Neural cell (in vitro differentiated cells): ENCODE measurements around the gene UVRAG.

Source experiments
- EZH2 ChIP-seq: fragments of 200-600, 300-800 bp; shearing (Covaris generic), sonication (generic); IDR thresholded peaks from 2 replicates; pipeline ENCODE4 v1.6.1; 2014; ENCODE audit warnings: antibody characterized with exemption, low read length, borderline replicate concordance, mild to moderate bottlenecking; ENCODE audit not compliant: insufficient read depth, poor library complexity, severe bottlenecking
- REST ChIP-seq: IDR thresholded peaks from 2 replicates; pipeline ENCODE4 v1.6.1; 2012; ENCODE audit warnings: borderline replicate concordance
- TAF1 ChIP-seq: IDR thresholded peaks from 2 replicates; pipeline ENCODE4 v1.6.1; 2012; ENCODE audit warnings: low read depth
- TF ChIP-seq, protein P1 (sequence below): fragments of 450-650 bp; IDR thresholded peaks from 2 replicates; pipeline ENCODE4 v1.5.1; 2014; ENCODE audit warnings: antibody characterized with exemption, mild to moderate bottlenecking, moderate library complexity; ENCODE audit not compliant: poor library complexity, severe bottlenecking

DNA sequence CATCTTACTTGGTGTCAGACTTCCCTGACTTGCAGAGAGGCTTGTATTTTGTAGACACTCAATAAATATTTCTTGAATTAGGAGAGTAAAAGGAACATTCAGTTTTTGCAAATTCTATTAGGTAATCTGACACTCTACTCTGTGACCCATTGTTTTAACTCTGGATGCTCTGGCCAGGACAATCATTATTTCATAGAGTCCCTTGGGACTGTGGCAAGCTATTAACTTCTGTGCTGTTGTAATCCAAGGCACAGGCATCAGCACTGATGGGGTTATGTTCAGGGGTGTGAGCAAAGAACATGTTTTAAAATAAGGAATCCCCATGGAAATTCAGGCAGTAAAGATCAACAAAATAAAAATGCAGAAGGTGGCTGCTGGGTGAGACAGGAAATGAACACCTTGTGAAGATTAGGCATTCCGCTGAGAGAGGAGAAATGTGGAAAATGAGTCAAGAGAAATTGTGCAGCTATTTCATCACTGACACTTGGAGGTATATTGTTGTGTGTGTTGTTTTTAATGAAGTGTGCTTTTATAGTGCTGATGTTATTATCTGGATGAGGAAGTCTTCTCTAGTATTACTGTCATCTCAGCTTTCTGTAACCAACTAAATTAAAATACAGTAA, 216.1 kb downstream of the UVRAG start:
- TF ChIP-seq, protein P1, sequence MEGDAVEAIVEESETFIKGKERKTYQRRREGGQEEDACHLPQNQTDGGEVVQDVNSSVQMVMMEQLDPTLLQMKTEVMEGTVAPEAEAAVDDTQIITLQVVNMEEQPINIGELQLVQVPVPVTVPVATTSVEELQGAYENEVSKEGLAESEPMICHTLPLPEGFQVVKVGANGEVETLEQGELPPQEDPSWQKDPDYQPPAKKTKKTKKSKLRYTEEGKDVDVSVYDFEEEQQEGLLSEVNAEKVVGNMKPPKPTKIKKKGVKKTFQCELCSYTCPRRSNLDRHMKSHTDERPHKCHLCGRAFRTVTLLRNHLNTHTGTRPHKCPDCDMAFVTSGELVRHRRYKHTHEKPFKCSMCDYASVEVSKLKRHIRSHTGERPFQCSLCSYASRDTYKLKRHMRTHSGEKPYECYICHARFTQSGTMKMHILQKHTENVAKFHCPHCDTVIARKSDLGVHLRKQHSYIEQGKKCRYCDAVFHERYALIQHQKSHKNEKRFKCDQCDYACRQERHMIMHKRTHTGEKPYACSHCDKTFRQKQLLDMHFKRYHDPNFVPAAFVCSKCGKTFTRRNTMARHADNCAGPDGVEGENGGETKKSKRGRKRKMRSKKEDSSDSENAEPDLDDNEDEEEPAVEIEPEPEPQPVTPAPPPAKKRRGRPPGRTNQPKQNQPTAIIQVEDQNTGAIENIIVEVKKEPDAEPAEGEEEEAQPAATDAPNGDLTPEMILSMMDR = no peak
- TF ChIP-seq EZH2 (no peak), TAF1 (no peak), REST (no peak)
